A172 (cell line): Measurements from ENCODE around the gene AIFM2. TPM values are rescaled to one million over a fixed set of nuclear protein-coding genes. Genes with fewer than 3 reads are reported as not detected.
"Not testable (repeated sequence)": the region's sequence is repeated elsewhere in the genome, so short reads cannot be mapped to it uniquely, and the experiment has no call there.

Experiments
- DNase-seq: peaks from one replicate; pipeline ENCODE4 v3.0.0-alpha.2; 2015; ENCODE audit warnings: low spot score
- total RNA-seq: library from RNA; depleted of rRNA; stranded (reverse); fragments of >200 nt; shearing (Covaris generic); gene quantifications from 2 replicates; pipeline ENCODE4 v1.2.3, GENCODE V29; 2014

AIFM2 gene
- total RNA-seq, 1 experiment from 2014 or later = 16.3 TPM

DNA sequence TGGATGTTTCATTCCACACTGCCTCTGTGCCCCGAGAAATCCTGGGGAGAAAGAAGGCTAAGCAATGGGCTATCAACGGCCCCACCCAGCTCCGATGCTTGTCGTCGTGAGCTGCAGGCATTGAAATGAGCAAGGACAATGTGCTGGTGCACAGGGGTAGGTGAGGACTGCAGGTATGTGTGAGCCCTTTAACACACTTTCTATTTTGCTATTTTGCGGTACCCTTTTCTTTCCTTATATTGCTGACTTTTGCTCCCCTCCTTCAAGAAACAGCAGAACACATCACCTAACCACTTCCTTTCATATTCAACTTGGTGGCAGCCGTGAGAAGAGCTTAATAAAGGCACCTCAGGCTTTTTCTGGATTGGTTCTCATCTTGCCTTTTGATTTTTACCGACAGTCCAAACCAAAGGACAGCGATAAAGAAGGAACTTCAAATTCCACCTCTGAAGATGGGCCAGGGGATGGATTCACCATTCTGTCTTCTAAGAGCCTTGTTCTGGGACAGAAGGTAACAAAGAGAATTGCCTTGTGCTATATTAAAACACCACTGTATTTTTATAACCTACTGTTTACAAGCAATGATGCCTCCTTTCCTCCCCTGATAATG, 39.2 kb downstream of the AIFM2 start:
- no peak for DNase-seq

DNA sequence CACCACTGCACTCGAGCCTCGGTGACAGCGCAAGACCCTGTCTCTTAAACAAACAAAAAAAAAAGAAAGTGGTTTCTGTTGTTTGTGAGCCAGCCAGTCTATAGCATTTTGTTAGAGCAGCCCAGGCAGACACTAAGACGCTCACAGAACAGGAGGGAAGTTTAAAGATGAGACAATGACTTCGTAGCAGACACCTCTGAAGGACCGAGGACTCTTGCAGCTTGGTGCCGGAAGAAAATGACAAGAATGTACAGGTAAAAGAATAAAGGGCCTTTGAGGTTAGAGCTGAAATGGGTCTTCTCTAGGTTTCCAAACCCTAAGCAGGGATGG, 40.3 kb downstream of the AIFM2 start:
- no peak for DNase-seq

DNA sequence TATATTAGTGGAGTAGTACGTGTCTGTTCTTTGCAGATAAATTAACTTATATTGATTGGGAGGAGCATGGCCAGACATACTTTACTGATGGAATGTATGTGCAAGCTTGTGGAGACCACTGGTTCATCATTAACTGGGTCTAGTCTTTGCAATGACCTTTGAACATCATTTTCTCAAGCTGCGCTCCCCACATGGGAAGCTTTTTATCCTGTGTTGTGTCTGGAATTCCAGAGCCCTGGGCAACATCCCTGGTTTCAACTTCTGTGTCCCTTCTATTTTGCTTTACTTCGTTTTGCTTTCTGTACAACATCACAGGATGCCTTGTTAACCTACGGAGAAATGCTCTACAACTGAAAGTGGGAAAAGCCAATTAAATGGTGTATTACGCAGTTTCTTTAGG, 41.7 kb downstream of the AIFM2 start:
- no peak for DNase-seq

DNA sequence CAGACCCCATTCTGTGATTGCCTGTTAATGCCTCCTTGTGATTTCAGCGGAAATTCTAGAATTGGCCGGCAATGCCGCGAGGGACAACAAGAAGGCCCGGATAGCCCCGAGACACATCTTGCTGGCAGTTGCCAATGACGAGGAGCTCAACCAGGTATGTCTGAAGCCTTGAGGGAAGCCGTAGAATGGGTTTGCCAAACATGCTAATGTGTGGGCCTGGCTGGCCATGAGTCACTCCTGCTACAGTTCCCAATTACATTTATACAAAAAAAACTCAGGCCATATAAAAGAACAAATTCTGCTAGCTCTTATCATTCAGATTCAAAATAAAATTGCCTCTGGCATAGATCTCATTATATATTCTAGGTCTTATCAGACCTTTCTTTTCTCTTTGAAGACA, 42.6 kb downstream of the AIFM2 start:
- DNase-seq = no peak

DNA sequence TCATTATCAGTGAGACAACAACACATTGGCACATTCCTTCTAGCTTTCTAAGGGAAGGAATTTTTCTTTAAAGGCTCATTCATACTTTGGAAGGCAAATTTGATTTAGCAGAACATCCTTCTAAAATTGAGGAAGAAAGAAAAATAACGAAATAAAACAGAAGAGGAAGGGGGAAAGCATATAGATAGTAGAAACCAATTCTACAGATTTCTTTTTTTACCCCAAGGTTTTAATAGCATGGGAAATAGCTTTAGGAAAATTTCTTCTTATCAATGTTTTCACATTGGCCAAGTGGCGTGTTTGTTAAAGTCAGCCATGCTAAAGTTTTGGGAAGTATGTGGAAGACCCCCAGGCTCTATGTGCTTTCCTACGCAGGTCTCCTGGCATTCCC, 44.3 kb downstream of the AIFM2 start:
- DNase-seq = no peak

DNA sequence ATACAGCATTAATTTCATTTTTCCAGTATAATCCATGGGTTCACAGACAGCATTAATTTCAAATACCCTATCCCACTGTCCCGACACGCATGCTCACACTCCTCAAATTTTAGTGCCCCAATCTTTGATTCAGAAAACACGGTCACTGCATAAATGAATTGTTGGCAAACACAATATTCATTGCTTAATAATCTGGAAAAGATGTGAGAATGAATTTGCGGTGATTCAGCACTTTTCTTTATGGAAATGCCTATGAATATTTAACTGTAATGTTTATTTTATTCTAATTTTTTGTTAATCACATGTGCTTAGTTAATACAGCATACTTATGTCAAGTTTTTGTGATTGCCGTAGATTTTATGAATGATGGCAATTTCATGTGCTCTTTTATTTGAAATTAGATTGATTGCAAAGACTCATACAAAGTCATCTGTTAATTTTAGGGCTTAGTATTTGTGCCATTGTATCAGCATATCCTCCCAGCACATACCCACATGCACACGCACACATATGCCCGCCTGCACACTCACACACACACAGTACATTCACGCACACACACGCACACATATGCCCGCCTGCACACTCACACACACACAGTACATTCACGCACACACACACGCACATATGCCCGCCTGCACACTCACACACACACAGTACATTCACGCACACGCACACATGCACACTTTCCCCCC, 44.9 kb downstream of the AIFM2 start:
- no peak for DNase-seq

DNA sequence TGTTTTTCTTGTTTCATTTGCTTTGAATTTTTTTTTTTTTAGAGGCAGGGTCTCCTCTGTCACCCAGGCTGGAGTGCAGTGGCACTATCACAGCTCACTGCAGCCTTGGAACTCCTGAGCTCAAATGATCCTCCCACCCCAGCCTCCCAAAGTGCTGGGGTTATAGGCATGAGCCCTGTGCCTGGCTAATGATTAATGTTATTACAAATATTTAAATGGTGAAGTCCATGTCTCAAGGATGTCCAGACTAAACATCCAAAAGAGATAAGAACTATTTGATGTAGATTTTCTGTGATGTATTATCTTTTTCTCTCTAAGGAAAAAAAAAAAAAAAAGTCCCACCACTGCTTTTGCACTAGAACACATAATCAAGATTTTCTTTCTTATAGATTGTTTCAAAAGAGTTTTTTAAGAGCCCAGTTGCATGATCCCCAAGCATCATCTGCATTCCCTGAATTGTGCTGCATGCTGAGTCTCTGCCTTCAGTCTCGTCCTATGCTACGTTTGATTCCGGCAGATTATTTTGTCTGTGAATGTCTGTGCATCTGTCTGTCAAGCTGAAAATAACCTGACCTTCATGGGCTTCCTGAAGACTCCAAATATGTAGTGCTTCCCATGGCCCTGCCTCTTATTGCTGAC, 46.5 kb downstream of the AIFM2 start:
- no peak for DNase-seq

DNA sequence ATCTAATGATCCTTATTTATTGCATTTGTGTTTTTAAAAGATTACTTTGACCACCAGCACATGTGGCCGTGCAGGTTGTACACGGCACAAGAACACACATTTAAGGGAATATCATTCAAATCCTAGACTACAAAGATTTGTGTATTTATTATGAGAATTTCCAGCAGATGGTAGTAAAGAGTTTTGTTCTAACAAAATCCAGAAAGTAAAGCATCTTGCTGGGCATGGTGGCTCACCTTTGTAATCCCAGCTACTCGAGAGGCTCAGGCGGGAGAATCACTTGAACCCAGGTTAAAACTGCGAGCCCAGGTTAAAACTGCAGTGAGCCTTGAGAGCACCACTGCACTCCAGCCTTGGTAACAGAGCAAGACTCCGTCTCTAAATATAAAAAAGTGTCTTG, 48.4 kb downstream of the AIFM2 start:
- no peak for DNase-seq

DNA sequence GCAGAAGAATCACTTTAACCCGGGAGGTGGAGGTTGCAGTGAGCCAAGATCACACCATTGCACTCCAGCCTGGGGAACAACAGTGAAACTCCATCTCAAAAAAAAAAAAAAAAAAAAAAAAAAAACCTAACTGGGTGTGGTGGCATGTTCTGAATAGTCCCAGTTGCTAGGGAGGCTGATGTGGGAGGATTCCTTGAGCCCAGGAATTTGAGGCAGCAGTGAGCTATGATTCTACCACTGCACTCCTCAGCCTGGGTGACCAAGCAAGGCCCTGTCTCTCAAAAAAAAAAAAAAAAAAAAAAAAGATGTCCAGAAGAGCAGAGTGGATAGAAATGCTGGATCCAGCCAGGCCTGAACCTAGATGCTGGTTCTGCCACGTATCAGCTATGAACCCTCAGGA, 51.8 kb downstream of the AIFM2 start:
- DNase-seq = not testable (repeated sequence)

DNA sequence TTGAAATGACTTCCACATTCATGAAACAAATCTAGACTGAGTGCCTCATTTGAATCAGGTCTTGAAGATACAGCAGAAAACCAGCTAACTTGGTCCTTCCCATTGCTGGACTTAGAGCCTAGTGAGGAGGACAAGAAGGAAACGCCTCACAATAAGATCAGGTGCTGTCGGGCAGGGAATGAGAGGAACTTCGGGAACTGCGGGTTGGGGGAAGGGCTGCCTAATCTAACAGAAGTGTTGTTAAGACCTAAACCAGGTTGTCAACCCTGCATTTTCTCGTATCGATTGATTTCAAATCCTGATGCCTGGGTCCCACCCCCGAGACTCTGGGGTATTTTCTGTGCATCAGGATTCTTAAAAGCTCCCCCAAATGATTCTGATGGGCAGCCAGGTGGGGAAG, 53.7 kb downstream of the AIFM2 start:
- DNase-seq = no peak

DNA sequence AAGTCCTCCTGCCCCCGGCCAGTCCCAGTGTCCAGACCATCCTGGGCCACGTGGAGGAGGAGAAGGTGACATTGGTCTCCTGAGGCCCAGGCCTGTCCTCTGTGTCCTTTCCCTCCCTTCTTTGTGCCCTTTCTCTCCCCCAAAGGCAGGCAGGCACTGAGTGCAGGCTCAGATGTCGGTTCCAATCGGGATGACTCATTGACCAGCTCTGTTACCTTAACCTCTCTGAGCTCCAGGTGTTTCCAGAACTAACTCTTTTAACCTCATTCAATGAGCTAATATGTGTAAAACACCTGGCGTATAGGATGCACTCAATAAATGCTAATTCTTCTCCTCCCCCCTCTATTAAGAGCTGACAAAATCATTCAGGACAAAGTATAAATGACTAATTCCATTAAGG, 54.3 kb downstream of the AIFM2 start:
- no peak for DNase-seq

DNA sequence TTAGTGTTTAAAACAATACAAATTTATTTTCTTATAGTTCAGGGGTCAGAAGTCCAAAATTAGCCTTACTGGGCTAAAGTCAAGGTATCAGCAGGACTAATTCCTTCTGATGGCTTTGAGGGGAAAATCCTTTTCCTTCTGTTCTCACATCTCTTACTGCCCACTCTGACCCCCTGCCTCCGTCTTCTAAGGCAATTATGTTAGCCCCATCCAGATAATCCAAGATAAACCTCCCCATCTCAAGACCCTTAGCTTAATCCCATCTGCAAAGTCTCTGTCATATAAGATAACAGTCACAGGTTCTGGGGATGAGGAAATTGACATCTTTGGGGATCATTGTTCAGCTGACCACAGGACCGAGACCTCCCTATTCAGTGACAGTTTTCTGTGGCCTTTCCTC, 57.7 kb downstream of the AIFM2 start:
- no peak for DNase-seq

DNA sequence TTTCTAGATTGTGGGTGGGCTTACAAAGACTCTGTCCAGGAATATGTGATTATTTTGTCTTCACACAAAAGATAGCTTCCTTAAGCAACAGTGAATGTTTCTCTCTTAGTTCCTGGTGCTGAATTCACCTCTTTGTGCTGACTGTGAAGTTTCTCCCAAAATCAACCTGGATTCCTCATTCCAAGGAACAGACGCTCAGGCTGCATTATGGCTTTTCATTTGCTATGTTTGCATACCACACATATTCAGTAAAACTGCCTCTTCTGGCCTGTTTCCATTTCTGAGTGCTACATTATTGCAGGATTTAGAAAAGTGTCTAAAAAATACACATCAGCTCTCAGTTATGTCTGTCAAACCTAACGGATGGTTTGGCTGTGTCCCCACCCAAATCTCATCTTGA, 58.5 kb downstream of the AIFM2 start:
- DNase-seq = no peak

DNA sequence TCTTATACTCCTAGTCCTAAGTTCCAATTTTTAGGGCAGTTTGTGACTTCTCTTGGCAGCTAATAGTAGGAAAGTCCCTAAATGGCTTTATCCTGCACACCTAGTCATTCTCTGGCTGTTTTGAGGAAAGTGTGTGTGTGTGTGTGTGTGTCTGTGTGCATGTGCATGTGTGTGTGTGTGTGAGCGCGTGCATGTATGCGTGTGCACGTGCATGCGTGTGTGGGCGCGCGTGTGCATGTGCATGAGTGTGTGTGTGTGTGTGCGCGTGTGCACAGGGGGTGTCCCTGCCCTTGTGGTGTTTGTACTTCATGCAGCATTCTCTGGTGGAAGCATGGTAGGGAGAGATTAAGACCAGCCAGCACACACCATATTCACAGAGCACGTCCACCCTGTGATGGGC, 61.8 kb downstream of the AIFM2 start:
- DNase-seq = no peak

DNA sequence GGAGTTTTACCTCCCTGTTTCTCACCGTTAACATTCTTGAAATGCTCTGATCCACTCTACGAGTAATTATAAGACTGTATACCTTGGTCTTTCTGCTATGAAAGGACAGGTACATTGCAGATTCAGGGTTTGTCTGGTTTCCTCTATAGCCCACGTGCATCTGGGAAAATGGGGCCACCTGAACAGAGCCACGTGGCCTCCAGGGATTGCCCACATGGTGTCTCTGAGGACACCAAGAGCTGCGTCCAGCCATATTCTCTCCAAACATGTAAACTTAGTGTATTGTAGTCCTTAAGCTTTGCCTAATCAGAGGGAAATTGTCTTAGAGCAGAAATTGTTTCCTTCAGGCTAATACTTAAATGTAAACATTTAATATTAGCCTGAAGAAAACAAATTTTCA, 63.3 kb downstream of the AIFM2 start:
- DNase-seq = no peak

DNA sequence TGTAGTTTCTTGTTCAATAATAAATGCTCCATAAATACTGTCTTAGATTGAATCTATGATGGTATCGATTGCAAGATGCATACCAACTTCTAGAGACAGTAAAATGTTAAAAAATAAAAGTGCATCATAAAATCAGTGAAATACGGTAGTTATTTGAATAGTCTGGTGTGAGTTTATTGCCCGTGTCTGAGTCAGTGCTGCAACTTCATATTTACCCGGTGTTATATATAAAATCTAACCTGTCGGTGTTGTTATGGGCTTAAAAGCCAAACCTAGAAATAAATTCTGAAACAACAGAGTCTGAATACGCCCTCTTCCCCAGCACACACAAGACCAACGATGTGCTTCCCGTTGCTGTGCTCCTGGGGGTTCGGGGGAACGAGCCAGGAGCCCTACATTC, 63.7 kb downstream of the AIFM2 start:
- DNase-seq = no peak

DNA sequence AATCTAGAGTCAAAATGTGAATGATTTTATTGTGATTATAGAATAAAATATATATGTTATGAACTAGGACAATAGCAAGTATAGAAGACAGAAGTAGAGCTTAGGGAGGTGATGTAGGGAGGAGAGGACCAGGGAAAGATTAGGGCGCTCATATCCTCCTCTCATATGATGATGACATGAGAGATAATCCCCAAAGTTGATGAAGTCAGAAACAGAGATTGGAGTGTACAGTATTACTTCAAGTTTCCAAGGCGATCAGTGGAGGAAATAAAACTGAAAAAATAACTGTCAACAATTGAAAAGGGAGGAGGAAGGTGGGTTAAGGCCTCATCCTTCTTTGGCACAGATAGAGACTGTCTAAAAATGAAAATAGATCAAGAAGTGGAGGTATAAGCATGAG, 65.0 kb downstream of the AIFM2 start:
- no peak for DNase-seq

DNA sequence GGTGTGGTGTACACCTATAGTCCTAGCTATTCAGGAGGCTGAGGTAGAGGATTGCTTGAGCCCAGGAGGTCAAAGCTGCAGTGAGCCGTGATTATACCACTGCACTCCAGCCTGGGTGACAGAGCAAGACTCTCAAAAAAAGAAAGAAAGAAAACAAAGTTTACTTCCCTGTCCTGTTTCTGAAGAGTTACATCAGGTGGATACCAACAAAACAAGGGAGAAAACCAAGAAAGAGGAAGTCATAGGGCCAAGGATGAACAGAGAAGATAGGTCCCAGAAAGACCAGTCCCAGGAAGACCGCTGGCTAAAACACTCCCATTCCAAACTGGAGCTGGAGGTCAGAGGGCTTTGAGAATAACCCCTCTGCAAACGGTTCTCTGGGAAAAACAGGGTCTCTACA, 66.4 kb downstream of the AIFM2 start:
- no peak for DNase-seq

DNA sequence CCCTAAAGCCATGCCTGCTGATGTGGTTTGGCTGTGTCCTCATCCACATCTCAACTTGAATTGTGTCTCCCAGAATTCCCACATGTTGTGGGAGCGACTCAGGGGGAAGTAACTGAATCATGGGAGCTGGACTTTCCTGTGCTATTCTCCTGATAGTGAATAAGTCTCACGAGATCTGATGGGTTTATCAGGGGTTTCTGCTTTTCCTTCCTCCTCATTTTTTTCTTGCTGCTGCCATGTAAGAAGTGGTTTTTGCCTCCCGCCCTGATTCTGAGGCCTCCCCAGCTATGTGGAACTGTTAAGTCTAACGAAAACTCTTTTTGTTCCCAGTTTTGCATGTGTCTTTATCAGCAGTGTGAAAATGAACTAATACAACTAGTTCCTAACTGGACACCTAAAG, 68.1 kb downstream of the AIFM2 start:
- no peak for DNase-seq

DNA sequence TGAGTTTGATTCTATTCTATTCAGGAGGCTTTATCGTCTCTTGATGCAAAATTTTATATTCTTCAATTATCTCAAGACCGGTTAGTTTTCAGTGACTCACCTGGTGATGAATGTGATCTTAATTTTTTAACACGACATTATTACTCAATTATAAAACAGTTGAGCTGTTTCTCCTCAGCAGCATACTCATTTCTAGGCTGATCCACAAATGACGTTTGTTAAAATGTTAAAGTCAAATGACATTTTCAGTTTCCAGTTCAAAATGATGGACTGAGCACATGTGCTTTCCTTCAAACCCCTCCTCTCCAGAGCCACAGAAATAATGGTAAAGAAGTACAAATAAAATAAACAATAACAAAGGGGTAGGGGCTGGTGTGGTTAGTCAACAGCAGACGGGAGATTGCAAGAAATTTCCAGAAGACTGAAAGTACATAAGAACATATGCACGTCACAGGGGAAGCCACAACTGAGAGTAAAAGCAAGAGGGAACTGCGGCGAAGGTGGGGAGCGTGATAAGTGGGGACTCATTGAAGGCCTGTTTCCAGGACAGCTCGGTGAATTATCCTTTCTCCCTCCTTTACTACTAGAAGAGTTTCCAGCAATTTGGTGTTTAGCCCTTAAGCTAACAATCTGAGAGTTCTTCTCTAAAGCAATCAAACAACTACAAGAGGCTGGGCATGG, 69.1 kb downstream of the AIFM2 start:
- DNase-seq = no peak
